Stimulated activated CD4-positive, alpha-beta T cell treated with anti-CD3 and anti-CD28 coated beads, Interleukin-15, amount 100 ng/mL, for 24 hours (primary cell): ENCODE measurements around the gene ATP5MC2.
"Not testable (repeated sequence)": the region's sequence is repeated elsewhere in the genome, so short reads cannot be mapped to it uniquely, and the experiment has no call there.

ENCODE experiments used
- DNase-seq: peaks from one replicate; pipeline ENCODE4 v3.0.0-alpha.2; 2020

ATP5MC2 gene

DNA sequence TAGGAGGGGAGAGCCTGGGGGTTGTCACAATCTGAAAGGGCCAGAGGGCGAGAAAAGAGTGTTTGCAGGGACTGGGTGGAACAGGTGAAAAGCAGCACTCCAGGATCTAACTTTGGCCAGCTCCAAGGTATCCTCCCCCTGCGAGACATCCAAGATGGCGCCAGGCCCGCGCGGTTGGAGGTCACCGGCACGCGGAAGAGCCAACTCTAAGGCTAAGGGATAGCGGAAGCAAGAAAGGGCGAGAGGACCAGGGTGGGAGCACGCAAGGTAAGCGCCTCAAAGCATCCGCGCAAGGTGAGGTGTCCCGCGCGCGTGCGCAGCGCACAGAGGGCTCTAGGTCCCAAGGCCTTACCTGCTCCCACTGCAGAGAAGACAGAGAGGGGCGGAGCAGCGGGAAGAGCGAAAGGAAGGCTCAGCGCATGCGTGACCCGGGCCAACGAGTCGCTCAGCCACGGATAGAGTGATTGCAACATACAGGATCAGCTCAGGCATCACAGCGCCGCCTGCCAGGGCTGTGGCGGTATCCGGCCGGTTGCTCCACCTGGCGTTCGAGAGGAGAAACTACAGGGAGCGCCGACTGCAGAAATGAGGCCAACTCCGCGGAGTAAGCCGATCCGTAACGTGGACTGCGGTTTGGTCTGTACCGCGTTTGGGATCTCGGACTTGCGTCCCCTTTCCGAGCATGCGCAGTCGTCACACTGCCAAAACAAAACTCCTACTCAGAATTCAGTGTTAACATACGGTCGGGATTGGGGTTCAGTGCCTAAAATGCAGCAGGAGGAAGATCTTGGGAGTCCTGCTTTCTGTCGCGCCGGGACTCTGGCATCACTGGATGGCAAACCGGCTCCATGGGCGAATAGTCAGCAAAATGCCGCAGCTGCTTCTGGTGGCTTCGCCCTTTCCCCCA is at the start of gene ATP5MC2:
ATP5MC2 (minus strand) TSS at position 383 of the 907 bp plus-strand sequence. CDS start 3,469 bp downstream, outside the sequence.
- peak; percentile 98 for DNase-seq

DNA sequence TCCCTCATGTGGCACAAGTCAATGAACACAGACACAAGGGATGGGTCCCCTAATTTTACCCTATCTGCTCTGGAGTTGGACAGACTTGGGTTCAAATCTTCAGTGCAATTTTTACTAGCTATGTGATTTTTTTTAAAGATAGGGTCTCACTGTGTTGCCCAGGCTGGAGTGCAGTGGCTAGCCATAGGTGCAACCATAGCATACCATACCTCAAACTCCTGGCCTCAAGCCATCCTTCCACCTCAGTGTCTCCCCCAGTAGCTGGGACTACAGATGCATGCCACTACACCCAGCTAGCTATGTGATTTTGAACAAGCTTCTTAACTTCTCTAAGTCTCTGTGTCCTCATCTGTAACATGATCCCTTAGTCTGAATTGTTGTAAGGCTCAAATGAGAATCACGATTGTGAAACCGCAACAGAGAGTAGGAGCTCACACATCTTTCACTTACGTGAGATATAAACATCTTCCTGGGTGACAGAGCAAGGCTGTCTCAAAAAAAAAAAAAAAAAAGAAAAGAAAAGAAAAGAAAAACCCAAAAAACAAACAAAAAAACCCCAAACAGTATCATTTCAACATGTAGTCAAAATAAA is 46.7 kb upstream of the ATP5MC2 start:
- no peak for DNase-seq

DNA sequence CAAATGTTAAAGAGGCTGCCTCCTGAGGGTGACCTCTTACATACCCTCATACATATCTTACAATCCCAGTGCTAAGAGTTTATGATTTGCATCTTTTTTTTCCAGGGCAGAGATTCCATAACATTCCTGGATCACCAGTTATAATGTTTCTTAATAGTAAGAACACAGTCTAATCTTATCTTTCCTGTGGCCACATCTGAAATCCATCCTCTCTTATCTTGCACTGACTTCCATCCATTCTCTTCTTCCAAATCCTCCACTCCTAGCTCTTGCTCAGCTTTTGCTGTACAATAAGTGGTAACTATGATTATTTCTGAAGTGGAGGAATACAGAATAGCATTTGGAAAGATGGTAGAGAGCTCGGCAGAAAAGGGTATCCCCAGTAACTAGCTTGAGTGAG is 45.1 kb upstream of the ATP5MC2 start:
- DNase-seq, result no peak

DNA sequence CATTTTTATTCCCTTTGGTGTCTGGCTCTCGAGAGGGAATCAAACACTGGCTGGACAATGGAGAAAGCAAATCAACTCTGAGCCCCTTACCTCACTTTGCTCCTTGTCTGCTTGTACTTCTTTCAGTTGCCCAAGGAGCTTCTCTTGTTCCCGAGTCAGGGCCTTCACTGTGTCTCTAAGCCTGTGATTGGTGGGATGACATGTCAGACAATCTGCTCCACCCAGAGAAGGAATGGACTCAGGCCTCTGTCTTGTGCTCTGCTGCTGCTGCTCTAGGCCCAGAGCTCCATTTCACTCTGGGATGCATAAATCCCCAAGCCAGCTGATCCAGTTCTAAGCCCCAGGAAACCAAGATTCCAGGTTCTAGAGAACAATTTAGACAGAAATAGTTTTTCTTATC is 43.8 kb upstream of the ATP5MC2 start:
- DNase-seq, result no peak

DNA sequence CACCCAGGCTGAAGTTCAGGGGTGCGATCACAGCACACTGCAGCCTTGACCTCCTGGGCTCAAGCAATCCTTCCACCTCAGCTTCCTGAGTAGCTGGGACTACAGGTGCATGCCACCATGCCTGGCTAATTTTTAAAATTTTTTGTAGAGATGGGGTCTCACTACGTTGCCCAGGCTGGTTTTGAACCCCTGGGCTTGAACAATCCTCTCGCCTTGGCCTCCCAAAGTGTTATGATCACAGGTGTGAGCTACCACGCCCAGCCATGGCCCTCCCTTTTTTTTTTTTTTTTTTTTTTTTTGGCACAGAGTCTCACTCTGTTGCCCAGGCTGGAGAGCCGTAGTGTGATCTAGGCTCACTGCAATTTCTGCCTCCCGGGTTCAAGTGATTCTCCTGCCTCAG is 42.7 kb upstream of the ATP5MC2 start:
- DNase-seq, result not testable (repeated sequence)

DNA sequence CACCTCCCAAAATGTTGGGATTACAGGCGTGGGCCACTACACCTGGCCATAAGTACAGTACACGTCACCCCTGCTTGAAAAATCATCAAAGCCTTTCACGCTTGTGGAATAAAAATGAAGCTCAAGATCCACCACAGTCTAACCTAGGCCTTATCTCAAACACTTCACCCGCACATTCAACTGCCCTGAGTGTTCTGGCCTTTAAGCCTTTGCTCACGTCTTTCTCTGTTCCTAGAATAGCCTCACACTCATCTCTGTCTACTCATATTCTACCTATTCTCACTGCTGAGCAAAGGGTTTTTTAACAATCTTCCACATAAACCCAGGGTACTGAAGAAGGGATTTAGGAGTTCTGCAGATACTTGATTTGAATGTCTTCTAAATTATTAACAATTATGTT is 41.4 kb upstream of the ATP5MC2 start:
- no peak for DNase-seq

DNA sequence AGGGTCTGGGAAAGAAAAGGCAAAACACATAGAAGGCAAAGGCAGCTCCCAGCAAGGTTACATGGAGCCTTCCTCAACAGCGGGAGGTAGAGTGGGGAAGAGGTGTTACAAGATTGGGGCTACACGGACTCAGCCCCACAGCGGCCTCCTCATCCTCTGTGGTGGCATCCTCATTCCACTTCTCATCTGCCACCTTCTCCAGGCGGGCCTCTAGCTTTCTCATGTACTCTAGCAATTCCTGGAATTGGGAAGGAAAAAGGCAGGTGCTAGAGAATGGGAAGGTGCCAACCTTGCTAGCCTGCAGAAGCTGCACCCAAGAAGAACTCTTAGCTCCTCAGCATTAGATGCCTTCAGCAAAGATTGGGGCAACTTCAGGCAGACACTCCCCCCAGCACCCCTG is 38.1 kb upstream of the ATP5MC2 start:
- DNase-seq, result no peak

DNA sequence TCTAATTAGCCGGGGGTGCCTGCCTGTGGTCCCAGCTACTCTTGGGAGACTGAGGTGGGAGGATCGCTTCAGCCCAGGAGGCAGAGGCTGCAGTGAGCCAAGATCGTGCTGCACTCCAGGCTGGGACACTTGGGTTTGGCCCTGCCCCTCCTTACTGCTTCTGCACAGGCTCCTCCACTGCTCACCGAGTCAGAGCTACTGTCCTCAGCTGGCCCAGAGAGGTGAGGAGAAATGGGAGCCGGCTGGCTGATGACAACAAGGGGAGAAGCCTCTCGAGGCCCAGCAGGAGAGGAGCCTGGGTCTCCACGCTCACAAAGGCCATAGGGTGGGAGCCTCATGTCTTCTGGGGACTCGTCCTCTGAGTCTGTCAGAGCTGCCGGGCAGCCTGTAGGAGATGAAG is 37.6 kb upstream of the ATP5MC2 start:
- no peak for DNase-seq

DNA sequence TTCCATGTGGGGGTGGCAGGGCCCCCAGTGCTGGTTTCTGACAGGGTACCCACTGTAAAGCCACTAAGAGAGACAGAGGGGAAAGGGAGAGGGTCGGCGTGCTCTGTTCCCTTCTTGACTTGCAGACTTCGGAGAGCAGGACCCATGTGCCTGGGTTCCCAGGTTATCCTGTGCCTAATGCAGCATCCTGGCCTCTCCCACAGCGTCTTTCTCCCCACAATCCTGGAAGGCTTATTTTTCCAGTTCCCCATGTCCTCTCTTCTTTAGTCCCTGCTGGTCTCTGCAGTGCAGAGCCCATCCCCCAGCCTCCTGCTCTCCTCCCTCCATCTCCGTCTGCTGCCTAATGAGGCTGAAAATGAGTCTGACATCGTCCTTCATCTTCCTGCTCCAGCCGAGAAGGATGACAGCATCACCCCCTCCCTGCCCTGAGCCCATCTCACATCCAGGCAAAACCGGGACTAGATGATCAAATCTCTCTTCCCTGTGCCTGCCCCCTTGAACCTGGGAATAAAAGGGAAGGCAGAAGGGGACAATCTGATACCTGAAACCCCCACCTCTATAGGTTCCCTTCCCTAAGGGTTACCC is 36.3 kb upstream of the ATP5MC2 start:
- no peak for DNase-seq

DNA sequence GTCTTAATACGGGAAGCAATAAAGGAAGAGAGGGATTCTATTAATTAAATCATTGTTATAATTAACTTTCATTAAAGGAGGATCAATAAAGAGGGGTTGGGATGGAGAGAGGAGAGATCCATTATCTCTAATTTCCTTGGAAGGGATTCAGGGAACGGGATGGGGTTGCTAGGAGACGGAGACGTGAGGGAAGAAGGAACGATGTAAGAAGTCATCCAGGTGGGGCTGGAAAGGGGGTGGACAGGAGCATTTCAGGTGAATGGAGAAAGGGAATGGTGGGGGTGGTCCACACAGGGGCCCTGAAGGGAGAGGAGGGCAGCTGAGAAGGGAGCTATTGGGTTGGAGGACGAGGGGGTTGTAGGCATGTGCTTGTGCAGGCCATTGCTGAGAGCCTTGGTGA is 34.2 kb upstream of the ATP5MC2 start:
- no peak for DNase-seq

DNA sequence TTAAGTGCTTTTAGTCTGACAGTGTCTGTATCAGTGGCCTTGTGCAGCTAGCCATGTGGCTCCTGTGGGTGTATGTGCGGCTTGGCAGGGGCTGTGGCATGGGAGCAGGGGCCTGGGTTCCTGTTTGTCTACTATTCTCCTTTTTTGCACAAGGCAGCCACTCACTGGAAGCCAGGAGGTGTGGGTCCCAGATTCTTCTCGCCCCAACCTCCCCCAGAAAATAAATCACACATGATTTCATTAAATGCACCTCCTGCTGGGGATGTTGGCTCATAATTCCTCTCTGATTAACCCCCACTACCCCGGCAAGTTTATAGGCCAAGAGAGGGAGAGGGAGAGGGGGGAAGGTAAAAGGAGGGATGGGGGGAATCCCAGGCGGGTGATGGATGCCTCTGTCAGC is 33.8 kb upstream of the ATP5MC2 start:
- DNase-seq, result no peak

DNA sequence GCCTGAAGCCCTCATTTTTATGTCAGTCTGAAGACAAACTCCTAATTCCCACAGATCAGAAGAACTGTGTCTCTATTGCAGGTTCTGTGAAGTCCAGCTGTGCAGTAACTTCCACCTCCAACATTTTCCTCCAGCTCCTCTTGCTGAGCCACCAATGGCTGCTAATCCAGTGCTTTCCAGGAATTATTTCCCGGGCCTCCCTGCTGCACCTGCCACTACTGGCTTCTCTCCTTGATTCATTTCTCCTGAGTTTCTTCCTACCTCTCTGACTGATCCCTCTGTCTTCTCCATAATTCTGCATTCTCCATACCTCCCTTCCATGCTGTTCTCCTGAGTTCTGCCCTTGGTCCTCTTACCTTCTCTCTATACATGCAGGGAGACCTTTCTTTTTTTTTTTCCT is 30.2 kb upstream of the ATP5MC2 start:
- no peak for DNase-seq

DNA sequence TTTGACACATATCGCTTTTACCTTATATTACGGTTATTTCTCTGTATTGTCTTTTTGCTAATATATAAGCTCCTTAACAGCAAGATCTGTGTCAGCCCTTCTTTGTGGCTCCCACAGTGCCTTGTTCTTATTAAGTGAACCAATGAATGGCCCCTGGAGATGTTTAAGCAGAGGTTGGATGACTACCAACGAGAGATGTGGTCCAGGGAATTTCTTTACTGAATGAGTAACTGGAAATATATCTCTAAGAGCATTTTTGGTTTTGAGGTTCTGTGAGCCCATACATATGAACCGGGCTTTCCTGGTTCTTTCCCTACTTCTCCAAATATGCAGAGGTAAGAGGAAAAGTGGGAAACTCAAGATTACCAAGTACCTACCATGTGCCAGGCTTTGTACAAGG is 27.9 kb upstream of the ATP5MC2 start:
- DNase-seq, result no peak

DNA sequence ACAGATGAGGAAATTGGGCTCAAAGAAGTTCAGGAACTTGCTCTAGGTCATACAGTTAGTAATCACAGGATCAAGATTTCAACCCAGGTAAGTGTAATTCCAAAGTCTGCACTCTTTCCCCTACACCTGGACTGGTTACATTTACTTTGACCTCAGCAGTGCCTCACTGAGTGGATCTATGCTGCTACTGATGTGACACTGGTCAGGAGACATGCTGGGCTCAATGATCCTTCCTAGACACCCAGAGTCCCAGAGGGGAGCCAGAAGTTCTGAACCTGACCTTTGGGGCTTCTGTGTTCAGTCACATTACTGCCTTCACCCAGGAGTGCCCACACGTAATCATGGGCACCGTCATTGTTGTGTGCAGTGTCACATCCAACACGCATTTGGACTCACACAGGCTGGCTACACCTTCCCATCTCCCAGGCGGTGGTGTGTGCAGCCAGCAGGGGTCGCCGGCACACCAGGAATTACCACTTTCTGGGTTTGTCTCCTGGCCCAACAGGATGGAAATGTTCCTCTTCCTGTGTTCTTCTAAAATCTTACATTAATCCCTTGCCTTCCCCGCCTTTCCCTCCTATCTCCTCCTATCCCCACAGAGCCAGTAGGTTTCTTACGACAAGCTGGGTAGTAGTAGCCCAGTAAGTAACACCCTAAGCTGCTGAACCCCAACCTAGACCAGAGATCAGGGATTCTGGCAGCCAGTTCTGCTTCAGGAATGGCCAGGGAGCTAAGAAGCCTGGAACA is 25.8 kb upstream of the ATP5MC2 start:
- peak; percentile 83 for DNase-seq

DNA sequence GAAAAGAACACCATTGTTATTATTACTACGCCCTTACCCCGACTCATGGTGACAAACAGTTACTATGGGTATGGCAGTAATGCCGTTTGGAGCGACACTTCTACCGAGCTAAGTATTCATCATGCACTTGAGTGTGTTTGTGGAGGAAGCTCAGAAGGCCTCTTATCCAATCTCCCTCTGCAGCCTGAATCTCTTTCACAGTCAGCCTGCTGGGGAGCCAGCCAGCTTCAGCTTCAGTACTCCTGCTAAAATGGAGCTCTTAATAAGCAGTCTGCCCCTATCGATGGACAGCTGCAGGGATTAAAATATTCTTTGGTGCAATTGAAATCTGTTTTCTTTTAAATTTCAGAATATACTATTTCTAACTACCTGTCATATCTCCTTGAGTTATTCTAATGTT is 24.7 kb upstream of the ATP5MC2 start:
- DNase-seq, result no peak

DNA sequence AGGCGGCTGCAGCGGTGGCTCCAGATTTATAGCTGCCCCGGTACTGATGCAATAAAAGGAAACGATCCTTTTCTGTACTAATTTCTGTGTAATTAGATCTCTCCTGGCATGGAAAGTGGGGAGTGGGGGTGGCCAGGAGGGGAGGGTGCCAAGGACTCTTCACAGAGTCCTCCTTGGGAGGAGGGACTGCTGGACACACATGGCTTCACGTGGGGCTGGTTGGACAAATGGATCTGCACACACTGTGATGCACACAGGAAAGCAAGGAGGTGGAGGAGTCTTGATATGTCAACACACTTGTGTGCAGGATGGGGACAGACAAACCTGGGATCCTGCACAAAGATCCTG is 23.8 kb upstream of the ATP5MC2 start:
- DNase-seq, result no peak

DNA sequence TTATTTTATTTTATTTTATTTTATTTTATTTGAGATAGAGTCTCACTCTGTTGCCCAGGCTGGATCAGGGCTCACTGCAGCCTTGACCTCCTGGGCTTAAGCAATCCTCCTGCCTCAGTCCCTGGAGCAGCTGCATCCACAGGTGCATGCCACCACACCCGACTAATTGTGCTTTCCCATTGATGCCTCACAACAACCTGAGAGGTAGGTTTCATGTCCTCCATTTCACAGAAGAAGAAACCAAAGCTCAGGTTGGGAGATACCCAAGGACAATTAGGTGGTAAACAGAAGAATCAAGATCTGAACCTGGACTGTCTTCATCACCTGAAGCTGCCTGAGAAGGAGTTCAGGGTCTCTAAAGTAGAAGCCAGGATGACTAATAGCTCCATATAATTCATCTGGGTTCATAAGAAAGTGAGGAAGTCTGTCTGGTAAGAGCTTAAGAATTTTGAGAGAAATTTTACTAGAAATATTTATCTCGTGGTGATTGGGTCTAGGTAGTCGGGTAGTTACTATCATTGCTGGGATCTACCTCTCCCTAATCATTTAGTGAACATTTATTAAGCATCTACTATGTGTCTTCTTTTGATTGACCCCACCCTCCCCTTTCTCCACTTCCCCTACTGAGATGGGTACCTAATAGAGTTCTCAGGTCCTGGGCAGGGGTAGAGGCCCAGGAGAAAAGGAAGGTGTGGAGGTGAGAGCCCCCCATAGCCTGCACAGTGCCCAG is 23.2 kb upstream of the ATP5MC2 start:
- no peak for DNase-seq

DNA sequence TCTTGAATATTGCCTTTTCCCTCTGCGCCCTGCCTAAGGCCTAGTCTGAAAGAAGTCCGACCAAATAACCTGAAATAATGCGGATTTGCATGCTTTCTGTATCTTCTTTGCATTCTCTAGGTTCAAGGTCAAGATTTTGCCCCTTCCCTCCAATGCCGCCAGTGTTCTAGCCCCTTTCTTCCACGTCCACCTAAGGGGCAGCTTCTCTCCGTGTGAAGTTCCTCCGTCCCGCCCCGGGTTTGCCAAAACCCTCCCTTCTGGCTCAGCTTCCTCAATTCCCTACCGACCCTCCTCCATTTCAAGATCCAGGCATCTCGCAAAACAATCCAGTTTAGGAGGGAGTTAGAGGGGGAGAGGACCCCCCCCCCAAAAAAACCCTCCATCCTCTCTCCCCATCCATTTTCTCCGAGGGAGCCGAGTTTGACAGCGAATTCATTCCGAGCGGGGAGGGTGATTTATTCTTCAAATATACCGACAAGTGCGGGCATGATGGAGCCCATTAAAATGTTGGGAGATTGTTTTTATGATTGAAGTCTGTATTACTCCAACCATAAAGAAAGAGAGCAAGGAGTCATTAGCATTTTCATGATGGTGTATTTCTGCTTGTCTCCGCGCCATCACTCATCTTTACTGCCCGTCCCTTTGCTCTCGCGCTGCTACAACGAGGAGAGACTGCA is 20.9 kb upstream of the ATP5MC2 start:
- no peak for DNase-seq

DNA sequence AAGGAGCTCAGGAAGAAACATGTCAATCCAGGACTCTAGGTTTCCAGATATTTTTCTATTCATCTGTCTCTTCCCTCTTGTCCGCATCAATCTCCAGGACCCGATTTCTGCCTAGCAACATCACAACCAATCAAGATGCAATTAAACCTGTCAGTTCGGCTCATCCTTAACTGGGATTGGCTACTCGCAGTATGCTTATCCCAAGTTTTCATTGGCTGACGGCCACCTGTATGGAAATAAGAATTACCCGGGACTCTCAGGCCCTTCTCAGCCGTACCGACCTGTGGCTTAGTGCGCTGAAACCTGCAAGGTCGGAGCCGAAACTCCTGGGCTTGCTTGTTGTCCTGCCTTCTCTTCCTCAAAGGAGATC is 20.4 kb upstream of the ATP5MC2 start:
- peak; percentile 24 for DNase-seq

DNA sequence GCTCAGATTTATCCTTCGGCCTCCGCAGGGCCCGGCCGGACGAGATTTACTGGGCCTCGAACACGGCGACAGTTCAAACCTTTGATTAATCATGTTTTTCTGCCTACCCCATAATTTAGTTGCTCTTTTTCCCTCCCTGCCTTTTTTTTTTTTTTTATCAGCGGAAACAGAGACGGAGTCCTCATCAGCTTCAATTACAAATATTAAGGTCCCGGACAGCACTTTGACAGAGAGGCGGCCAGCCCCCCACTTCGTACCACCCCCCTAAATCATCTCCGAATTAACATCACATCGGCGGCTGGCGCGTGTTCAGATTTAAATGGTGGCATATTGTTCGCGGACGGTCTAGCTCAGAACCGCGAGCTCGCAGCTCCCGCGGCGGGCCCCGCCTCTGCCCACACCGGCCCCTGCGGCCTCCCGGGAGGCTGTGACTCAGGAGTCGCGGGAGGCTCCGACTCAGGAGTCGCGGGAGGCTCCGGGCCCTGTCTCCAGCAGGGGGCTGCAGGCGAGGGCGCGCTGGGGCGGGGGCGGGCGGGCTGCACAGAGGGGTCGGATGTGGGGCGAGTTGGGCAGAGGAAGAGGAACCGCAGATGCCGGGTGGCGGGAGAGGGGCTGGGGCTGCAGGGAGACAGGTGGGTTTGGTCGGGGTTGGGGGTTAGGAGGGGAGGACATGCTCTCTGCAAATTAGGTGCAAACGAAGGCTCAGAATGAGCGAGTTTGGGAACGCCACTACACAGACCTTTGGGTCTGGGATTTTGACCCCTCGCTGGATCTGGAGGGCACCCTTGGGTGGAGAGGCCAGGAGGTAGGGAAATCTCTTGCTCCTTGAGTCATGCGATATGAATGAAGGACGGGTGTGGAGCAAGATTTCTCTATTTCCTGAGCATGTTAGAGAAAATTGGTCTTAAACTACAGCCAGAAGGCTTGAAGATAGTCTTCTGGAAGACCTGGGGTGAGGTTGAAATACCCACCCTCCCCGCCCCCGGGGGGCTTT is 19.6 kb upstream of the ATP5MC2 start:
- DNase-seq, result peak; percentile 67

DNA sequence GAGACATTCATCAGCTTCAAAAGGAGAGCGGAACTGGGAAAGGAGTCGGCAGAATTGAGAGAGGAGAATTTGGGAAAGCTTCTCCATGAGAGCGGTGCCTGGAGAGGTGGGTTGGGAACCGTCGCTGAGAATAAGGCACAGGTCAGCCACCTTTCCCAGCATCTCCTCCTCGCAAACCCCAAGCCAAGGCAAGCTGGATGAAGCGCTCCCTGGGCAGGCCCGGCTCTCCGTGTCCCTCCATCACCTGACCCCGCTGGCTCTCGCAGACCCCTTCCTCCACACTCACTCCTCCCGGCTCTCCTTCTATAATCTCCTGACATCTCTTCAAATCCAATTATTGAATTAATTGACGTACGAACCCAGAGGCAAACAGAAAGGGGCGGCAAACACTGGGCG is 18.9 kb upstream of the ATP5MC2 start:
- DNase-seq, result no peak
